ENCODE measurements around the gene INCA1.
A peak's percentile ranks its signal among the peaks of the same experiment; 100 is the strongest.

The INCA1 gene

DNA sequence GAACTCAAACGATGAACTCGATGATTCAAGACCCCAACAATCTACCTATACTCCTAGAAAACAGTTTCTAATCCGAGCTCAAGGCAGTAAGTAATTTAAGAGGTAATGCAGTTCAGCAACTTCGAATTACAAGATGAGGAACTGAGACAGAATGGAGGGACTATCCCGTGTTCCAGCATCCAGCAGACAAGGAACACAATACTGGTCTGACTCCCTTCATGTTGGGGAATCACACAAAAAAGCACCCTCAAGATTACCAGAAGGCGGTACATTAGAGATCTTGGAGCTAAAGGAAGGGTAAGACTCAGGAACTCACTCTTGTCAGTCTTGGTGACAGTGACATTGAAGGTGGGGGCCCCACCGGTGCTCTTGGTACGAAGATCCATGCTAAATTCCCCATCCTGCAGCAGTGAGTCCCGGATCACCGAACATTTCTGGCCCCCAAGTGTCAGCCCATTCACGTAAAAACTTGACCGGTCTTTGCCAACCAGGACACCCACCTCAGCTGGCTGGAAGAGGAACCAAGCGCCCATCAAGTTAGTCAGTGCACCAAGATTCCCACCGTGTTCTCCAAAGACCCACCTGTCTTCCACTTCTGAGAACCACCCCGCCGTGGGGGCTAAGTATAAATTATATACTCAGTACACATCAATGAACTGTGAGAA is 50.9 kb downstream of the INCA1 start:
- TF ChIP-seq, protein P1, sequence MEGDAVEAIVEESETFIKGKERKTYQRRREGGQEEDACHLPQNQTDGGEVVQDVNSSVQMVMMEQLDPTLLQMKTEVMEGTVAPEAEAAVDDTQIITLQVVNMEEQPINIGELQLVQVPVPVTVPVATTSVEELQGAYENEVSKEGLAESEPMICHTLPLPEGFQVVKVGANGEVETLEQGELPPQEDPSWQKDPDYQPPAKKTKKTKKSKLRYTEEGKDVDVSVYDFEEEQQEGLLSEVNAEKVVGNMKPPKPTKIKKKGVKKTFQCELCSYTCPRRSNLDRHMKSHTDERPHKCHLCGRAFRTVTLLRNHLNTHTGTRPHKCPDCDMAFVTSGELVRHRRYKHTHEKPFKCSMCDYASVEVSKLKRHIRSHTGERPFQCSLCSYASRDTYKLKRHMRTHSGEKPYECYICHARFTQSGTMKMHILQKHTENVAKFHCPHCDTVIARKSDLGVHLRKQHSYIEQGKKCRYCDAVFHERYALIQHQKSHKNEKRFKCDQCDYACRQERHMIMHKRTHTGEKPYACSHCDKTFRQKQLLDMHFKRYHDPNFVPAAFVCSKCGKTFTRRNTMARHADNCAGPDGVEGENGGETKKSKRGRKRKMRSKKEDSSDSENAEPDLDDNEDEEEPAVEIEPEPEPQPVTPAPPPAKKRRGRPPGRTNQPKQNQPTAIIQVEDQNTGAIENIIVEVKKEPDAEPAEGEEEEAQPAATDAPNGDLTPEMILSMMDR (conservative IDR thresholded peaks at IDR 0.05) = no peak
- TF ChIP-seq ZFX (IDR thresholded peaks at IDR 0.05) = no peak
- H3K27ac ChIP-seq = peak overlapping the region; percentile 100

DNA sequence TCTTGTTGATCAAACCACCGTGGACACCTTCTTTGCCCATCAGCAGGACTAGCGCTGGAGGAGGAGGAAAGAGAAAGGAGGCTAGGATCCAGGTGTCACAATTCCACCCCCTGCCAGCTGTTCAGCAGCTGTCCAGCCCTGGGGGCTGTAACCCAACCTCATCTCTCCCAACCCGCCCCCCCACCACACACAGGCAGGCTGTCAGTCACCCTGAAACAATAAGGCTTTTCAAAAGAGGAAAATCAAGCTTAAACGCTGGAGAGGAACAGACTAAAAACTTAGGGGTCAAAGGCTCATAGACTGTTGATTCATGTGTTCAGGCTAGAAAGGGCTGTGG is 51.4 kb downstream of the INCA1 start:
- TF ChIP-seq ZFX (IDR thresholded peaks at IDR 0.05) = no peak
- TF ChIP-seq, protein P1 (conservative IDR thresholded peaks at IDR 0.05) = no peak

DNA sequence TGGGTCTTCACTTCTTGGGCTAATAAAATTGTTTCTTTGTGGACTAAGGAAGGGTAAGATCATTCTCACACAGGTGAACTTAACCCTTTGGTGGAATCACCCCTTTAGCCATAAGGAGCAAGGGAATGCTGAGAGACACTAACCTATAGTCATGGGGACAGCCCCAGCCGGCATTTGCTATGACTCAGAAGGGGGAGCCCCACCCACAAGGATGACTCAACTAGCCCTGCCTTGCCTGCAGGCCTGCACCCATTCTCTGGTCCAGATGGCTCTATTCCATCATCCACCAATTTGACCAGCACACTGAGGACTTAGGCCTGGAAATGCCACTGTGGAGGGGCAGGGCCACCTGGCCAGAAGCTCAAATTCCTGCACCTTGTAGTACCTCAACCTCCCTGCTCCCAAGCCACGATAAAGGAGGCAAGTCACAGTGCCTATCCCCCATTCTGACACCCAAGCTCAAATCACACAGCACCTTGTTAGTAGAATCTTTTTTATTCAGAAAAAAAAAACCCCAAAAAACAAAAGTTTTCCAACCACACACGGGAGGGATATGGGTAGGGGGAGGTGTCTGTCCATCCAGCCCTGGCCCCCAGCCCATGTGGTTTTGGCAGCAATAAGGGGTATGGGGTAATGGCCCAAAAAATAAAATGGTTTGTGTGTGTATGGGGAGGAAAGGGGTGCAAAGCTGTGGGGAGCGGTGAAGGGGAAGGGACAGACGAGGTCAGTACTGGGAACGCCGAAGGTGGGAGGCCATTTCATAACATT is 52.0 kb downstream of the INCA1 start:
- TF ChIP-seq, protein P1 (conservative IDR thresholded peaks at IDR 0.05) = no peak
- TF ChIP-seq ZFX (IDR thresholded peaks at IDR 0.05) = no peak
- peak overlapping the region; percentile 13 for H3K27ac ChIP-seq

More for the DNA sequence above, 51.4 kb downstream of the INCA1 start:
- peak overlapping the region; percentile 13 for H3K27ac ChIP-seq

DNA sequence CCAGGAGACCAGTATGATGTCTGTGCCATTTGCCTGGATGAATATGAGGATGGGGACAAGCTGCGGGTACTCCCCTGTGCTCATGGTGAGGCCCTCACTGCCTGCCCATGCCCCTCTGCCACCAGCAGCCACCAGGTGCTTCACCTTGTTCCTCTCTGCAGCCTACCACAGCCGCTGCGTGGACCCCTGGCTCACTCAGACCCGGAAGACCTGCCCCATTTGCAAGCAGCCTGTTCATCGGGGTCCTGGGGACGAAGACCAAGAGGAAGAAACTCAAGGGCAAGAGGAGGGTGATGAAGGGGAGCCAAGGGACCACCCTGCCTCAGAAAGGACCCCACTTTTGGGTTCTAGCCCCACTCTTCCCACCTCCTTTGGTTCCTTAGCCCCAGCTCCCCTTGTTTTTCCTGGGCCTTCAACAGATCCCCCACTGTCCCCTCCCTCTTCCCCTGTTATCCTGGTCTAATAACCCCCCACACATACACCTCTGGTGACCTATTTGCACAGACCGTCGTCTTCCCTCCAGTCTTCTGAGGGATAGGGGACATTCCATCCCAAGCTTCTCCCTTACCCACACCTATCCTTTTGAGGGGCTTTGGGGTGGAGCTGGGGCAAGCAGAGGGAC is 52.7 kb downstream of the INCA1 start:
- no peak overlapping the region; the same call in 1 of the 2 replicates for H3K27ac ChIP-seq

DNA sequence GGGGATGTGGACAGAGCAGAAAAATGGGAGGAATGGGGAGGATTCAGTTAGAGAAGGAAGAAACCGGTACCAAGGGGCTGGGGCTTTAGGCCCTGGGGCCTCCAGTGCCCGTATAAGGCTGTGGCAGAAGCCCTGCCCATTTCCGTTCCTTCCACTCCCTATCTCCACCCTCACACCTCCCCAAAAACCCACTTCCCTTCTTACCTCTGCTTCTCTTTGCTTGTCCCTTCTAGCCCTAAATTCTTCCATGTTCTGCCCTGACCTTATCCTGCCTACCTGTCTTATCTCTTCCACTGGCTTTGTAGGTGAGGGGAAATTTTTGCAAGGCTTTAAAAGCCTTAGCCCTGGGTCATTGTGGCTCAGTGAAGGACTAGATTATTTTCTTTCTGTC is 53.2 kb downstream of the INCA1 start:
- TF ChIP-seq, protein P1 (conservative IDR thresholded peaks at IDR 0.05) = no peak
- TF ChIP-seq ZFX (IDR thresholded peaks at IDR 0.05) = no peak
- no peak overlapping the region for H3K27ac ChIP-seq

More for the DNA sequence above, 52.7 kb downstream of the INCA1 start:
- no peak for TF ChIP-seq ZFX (IDR thresholded peaks at IDR 0.05)
- TF ChIP-seq, protein P1 (conservative IDR thresholded peaks at IDR 0.05) = no peak

DNA sequence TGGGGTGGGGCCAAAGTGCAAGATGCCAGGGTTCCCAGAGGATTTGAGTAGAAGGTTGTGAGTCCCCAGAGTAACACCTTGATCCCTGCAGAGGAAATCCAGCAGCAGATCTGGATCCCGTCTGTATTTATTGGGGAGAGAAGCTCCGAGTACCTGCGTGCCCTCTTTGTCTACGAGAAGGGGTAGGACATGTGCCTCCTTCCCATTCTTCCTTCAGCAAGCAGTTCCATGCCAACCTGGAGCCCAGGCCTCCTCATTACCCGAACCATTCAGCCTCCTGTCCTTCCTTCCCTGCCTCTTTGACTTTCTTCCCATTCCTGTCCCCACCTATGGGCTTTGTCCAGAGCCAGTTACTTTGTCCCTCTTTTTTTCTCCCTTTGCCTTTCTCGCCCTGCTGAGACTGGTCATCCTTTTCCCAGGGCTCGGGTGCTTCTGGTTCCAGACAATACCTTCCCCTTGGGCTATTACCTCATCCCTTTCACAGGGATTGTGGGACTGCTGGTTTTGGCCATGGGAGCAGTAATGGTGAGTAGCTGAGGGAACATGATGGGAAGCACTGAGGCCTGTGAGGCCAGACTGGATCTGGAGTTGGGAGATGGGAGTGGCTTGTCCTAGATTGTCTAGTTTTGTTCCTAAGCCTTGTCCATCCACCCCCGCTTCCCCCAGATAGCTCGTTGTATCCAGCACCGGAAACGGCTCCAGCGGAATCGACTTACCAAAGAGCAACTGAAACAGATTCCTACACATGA is 54.4 kb downstream of the INCA1 start:
- H3K27ac ChIP-seq = no peak overlapping the region
- TF ChIP-seq, protein P1 (conservative IDR thresholded peaks at IDR 0.05) = no peak
- TF ChIP-seq ZFX (IDR thresholded peaks at IDR 0.05) = no peak

All from C4-2B (cell line).